ENCODE results near the gene PVALB.

GRCh38 chr22:36762687-36763260, 54.1 kb downstream of the PVALB start:
- TF ChIP-seq MXI1 (IDR thresholded peaks at IDR 0.05; ENCODE audit: low read depth, low read length) = no peak
- TF ChIP-seq RFX5 (IDR thresholded peaks at IDR 0.05; ENCODE audit: low read length) = no peak
- TF ChIP-seq SIN3A (IDR thresholded peaks at IDR 0.05; ENCODE audit: borderline replicate concordance, low read depth, low read length) = no peak
- no peak for TF ChIP-seq CTCF (IDR thresholded peaks at IDR 0.05)
- TF ChIP-seq SMC3 (IDR thresholded peaks at IDR 0.05; ENCODE audit: low read depth, low read length) = no peak

All from SK-N-SH (cell line).